ENCODE results near the gene CDC42BPA. TPM values are rescaled to one million over a fixed set of nuclear protein-coding genes. Genes with fewer than 3 reads are reported as not detected.

Gene CDC42BPA
- polyA plus RNA-seq, 3 donors: 0.20 to 0.45 (median 0.39) TPM

GRCh38 chr1:227270554-227270953, 47.7 kb downstream of the CDC42BPA start:
- intact Hi-C loops (cut with micrococcal nuclease): no loop called here
- no peak overlapping the region for H3K4me3 Mint-ChIP-seq
- Histone ChIP-seq H3K27me3 (ENCODE audit: control insufficient read depth in 2 of 2, insufficient read depth in 2 of 2, low read length in 2 of 2) (no peaks in the 10 kb centered on the region), H2AFZ (ENCODE audit: insufficient read depth, low read depth, low read length, poor library complexity, severe bottlenecking) (no peak overlapping the region), H3K36me3 (replicated peaks in 1 of 2; ENCODE audit: control insufficient read depth in 1 of 2, insufficient read depth in 2 of 2, low read length in 2 of 2) (no peaks in the 10 kb centered on the region), H3K4me3 (replicated peaks in 1 of 3; ENCODE audit: low read depth in 2 of 3, low read length in 3 of 3) (no peak overlapping the region), H4K20me1 (ENCODE audit: insufficient read depth, low read length) (no peaks in the 10 kb centered on the region), H3K4me2 (replicated peaks; ENCODE audit: extremely low read depth, low read length, poor library complexity, severe bottlenecking) (no peak overlapping the region), H3K27ac (ENCODE audit: low read depth in 1 of 2, low read length in 2 of 2) (no peak overlapping the region), H3K79me2 (ENCODE audit: insufficient read depth, low read length) (no peaks in the 10 kb centered on the region), H3K4me1 (ENCODE audit: control insufficient read depth in 1 of 2, insufficient read depth in 2 of 2, low read length in 2 of 2) (no peaks in the 10 kb centered on the region), H3K9me3 (replicated peaks in 1 of 2; ENCODE audit: control insufficient read depth in 1 of 2, insufficient read depth in 1 of 2, low read length in 2 of 2) (no peaks in the 10 kb centered on the region), H3K9ac (ENCODE audit: insufficient read depth, low read length, poor library complexity, severe bottlenecking) (no peak overlapping the region)
- no peak for DNase-seq
- peaks cover 0 to 4% (median 1%) of the 10 kb centered on the region in 7 donors for H3K9me3 Mint-ChIP-seq
- WGBS (ENCODE audit: insufficient coverage): no CpG with 5 or more reads among the region's 2 CpGs
- TF ChIP-seq CTCF (IDR thresholded peaks at IDR 0.05): no peak
- no peaks in the 10 kb centered on the region for H3K4me1 Mint-ChIP-seq
- H3K27me3 Mint-ChIP-seq (ENCODE audit: low read depth in 3 of 3): peaks cover 0 to 2% (median 2%) of the 10 kb centered on the region in 3 donors
- no peaks in the 10 kb centered on the region for H3K36me3 Mint-ChIP-seq
- no peak overlapping the region for H3K27ac Mint-ChIP-seq

GRCh38 chr1:227268943-227269342, 49.3 kb downstream of the CDC42BPA start:
- Mint-ChIP-seq H3K4me3 (no peak overlapping the region), H3K4me1 (no peaks in the 10 kb centered on the region), H3K27me3 (ENCODE audit: low read depth in 3 of 3) (peaks cover 0 to 2% (median 0%) of the 10 kb centered on the region in 3 donors), H3K27ac (no peak overlapping the region), H3K36me3 (no peaks in the 10 kb centered on the region), H3K9me3 (peaks cover 0 to 3% (median 0%) of the 10 kb centered on the region in 7 donors)
- no peak for TF ChIP-seq CTCF (IDR thresholded peaks at IDR 0.05)
- Histone ChIP-seq H3K9ac (ENCODE audit: insufficient read depth, low read length, poor library complexity, severe bottlenecking) (no peak overlapping the region), H3K79me2 (ENCODE audit: insufficient read depth, low read length) (no peaks in the 10 kb centered on the region), H4K20me1 (ENCODE audit: insufficient read depth, low read length) (no peaks in the 10 kb centered on the region), H3K36me3 (replicated peaks in 1 of 2; ENCODE audit: control insufficient read depth in 1 of 2, insufficient read depth in 2 of 2, low read length in 2 of 2) (no peaks in the 10 kb centered on the region), H3K4me2 (replicated peaks; ENCODE audit: extremely low read depth, low read length, poor library complexity, severe bottlenecking) (no peak overlapping the region), H2AFZ (ENCODE audit: insufficient read depth, low read depth, low read length, poor library complexity, severe bottlenecking) (no peak overlapping the region), H3K4me3 (replicated peaks in 1 of 3; ENCODE audit: low read depth in 2 of 3, low read length in 3 of 3) (no peak overlapping the region), H3K27ac (ENCODE audit: low read depth in 1 of 2, low read length in 2 of 2) (no peak overlapping the region), H3K27me3 (ENCODE audit: control insufficient read depth in 2 of 2, insufficient read depth in 2 of 2, low read length in 2 of 2) (no peaks in the 10 kb centered on the region), H3K4me1 (ENCODE audit: control insufficient read depth in 1 of 2, insufficient read depth in 2 of 2, low read length in 2 of 2) (no peaks in the 10 kb centered on the region), H3K9me3 (replicated peaks in 1 of 2; ENCODE audit: control insufficient read depth in 1 of 2, insufficient read depth in 1 of 2, low read length in 2 of 2) (no peaks in the 10 kb centered on the region)
- no peak for DNase-seq
- no CpG with 5 or more reads among the region's 1 CpG for WGBS (ENCODE audit: insufficient coverage)
- intact Hi-C loops (cut with micrococcal nuclease): no loop called here
